Panc1 (cell line): Measurements from ENCODE around the gene ZBTB46. TPM values are rescaled to one million over a fixed set of nuclear protein-coding genes. Genes with fewer than 3 reads are reported as not detected.

ENCODE experiments used
- ATAC-seq: fragments of 200-7000 bp; cut with Tn5 transposase; 2 replicates; pipeline ENCODE4 v1.9.1; 2020; ENCODE audit warnings: mild to moderate bottlenecking, moderate library complexity
- BruUV-seq: library from RNA; stranded (reverse); fragments of 400-500 nt; replicated peaks from 2 replicates; lab custom pipeline; 2021; lab: Mats Ljungman, UMichigan
- CTCF ChIA-PET: fragments of 300-600 bp; sonication (Branson Sonifier 250); formaldehyde crosslinking; loops from one replicate; lab custom pipeline; 2022; ENCODE audit warnings: antibody characterized with exemption; lab: Charles Lee
- POLR2A ChIA-PET: fragments of 300-600 bp; sonication (Branson Sonifier 250); formaldehyde crosslinking; loops from one replicate; lab custom pipeline; 2022; ENCODE audit warnings: antibody characterized with exemption; lab: Charles Lee
- DNase-seq: peaks from one replicate; pipeline ENCODE4 v3.0.0-alpha.2; 2010; ENCODE audit warnings: low read depth, low spot score
- H3K27ac ChIP-seq: 2 replicates; pipeline ENCODE4 v1.5.1; 2011; ENCODE audit warnings: mild to moderate bottlenecking, low read length, inconsistent platforms
- H3K27me3 ChIP-seq: fragments of 200-500 bp; sonication (Bioruptor generic); 2 replicates; pipeline ENCODE4 v1.6.0; 2014; ENCODE audit warnings: low read length, inconsistent platforms; ENCODE audit not compliant: control insufficient read depth, insufficient read depth
- H3K36me3 ChIP-seq: fragments of 200-500 bp; sonication (Bioruptor generic); 2 replicates; pipeline ENCODE4 v1.5.1; 2014; ENCODE audit warnings: inconsistent platforms, mild to moderate bottlenecking, low read length, moderate library complexity; ENCODE audit not compliant: control insufficient read depth, insufficient read depth
- H3K4me1 ChIP-seq: 2 replicates; pipeline ENCODE4 v1.5.1; 2011; ENCODE audit warnings: inconsistent platforms, mild to moderate bottlenecking, low read length, moderate library complexity; ENCODE audit not compliant: control insufficient read depth, insufficient read depth
- H3K4me3 ChIP-seq, 2 experiments: 2 replicates each; pipeline ENCODE4 v1.5.1; 2011 to 2012; ENCODE audit warnings: low read depth in 2 of 2, low read length in 2 of 2, mild to moderate bottlenecking in 2 of 2, inconsistent platforms in 1 of 2, moderate library complexity in 1 of 2
- H3K9me3 ChIP-seq: fragments of 200-500 bp; sonication (Bioruptor generic); 2 replicates; pipeline ENCODE4 v1.5.1; 2014; ENCODE audit warnings: low read depth, mild to moderate bottlenecking, inconsistent platforms, low read length, moderate library complexity; ENCODE audit not compliant: control insufficient read depth, insufficient read depth
- POLR2AphosphoS5 ChIP-seq: IDR thresholded peaks from 2 replicates; pipeline ENCODE4 v1.6.1; 2012; ENCODE audit warnings: mild to moderate bottlenecking, low read depth, low read length, moderate library complexity
- SIN3A ChIP-seq: IDR thresholded peaks from 2 replicates; pipeline ENCODE4 v1.6.1; 2012; ENCODE audit warnings: low read depth, mild to moderate bottlenecking, low read length, moderate library complexity, borderline replicate concordance; ENCODE audit not compliant: insufficient read depth
- TCF7L2 ChIP-seq: IDR thresholded peaks from 2 replicates; pipeline ENCODE4 v1.6.1; 2011; ENCODE audit warnings: mild to moderate bottlenecking, low read depth, low read length, inconsistent platforms
- in situ Hi-C: cut with HindIII; loops from 2 replicates; pipeline ENCODE4 v1.10.0; 2016; ENCODE audit warnings: low sequenced_read_pairs, low pct_unique_long_range_greater_than_20kb
- intact Hi-C: fragments of 100-400 bp; cut with micrococcal nuclease; formaldehyde crosslinking; loops from one replicate; pipeline ENCODE4 v1.10.0; 2022; ENCODE audit not compliant: unreplicated experiment
- total RNA-seq: library from RNA; stranded (reverse); gene quantifications from one replicate; pipeline ENCODE4 v1.2.1, GENCODE V29; 2021; ENCODE audit not compliant: unreplicated experiment
- TF ChIP-seq, protein P1 (sequence below), 2 experiments: IDR thresholded peaks; 2 replicates each; pipeline ENCODE4 v1.6.1; 2011 to 2012; ENCODE audit warnings: low read depth in 2 of 2, control low read depth in 1 of 2, low read length in 1 of 2, mild to moderate bottlenecking in 1 of 2, moderate library complexity in 1 of 2; ENCODE audit not compliant: insufficient read depth in 1 of 2
- TF ChIP-seq, protein P2 (sequence below): fragments of 450-650 bp; IDR thresholded peaks from 2 replicates; pipeline ENCODE4 v1.5.1; 2017; ENCODE audit warnings: mild to moderate bottlenecking

The ZBTB46 gene
- total RNA-seq, 1 experiment from 2014 or later = 15.2 TPM

DNA sequence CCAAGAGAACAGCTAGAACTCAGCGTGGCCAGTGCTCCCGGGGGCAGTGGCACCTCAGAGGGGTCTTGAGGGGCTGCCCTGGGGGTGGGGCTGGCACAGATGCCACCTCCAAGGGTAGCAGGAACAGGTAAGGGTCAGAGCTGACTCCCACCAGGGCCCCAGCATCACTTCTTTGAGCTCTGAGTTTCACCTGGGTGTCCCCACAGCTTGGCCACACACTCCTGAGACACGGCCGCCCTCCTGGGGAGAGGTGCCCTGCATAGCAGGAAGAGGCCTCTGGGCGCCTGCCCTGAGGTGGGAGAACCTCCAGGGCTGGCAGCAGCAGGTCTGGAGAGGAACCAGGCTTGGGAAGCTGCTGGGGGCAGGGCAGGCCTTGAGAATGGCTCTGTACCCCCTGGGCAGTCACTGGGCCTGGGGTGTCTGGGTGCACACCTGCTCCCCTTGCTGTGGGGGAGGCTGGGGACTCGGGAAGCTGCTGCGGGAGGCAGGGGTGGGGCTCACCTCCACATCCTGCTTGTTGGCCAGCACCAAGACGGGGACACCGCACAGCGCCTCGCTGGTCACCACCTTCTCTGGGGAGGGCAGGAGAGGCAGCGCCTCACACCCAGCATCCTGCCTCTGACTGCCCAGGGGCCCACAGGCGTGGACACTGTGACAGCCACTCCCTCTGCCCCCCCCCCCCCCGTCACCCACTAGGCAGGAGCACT, 129.6 kb downstream of the ZBTB46 start:
- peaks cover 8% of the 10 kb centered on the region; the same call in 1 of the 2 replicates for H3K36me3 ChIP-seq
- no peak overlapping the region for H3K4me3 ChIP-seq
- H3K27ac ChIP-seq = peak overlapping the region; percentile 77
- DNase-seq = no peak
- H3K4me1 ChIP-seq = peaks cover 69% of the 10 kb centered on the region
- no TSS peak for BruUV-seq
- H3K27me3 ChIP-seq = no peaks in the 10 kb centered on the region
- peak; percentile 19 for ATAC-seq
- ChIA-PET CTCF (interaction anchor here (0.6 kb wide), 1 partner anchor 199 kb away, joined by 8 read pairs; no protein-coding TSS in a partner anchor), POLR2A (no interaction called here)
- intact Hi-C loops (no loop called here), in situ Hi-C loops (no loop called here)
- H3K9me3 ChIP-seq = no peaks in the 10 kb centered on the region
- TF ChIP-seq SIN3A = no peak
- no peak for TF ChIP-seq POLR2AphosphoS5
- TF ChIP-seq, protein P1, sequence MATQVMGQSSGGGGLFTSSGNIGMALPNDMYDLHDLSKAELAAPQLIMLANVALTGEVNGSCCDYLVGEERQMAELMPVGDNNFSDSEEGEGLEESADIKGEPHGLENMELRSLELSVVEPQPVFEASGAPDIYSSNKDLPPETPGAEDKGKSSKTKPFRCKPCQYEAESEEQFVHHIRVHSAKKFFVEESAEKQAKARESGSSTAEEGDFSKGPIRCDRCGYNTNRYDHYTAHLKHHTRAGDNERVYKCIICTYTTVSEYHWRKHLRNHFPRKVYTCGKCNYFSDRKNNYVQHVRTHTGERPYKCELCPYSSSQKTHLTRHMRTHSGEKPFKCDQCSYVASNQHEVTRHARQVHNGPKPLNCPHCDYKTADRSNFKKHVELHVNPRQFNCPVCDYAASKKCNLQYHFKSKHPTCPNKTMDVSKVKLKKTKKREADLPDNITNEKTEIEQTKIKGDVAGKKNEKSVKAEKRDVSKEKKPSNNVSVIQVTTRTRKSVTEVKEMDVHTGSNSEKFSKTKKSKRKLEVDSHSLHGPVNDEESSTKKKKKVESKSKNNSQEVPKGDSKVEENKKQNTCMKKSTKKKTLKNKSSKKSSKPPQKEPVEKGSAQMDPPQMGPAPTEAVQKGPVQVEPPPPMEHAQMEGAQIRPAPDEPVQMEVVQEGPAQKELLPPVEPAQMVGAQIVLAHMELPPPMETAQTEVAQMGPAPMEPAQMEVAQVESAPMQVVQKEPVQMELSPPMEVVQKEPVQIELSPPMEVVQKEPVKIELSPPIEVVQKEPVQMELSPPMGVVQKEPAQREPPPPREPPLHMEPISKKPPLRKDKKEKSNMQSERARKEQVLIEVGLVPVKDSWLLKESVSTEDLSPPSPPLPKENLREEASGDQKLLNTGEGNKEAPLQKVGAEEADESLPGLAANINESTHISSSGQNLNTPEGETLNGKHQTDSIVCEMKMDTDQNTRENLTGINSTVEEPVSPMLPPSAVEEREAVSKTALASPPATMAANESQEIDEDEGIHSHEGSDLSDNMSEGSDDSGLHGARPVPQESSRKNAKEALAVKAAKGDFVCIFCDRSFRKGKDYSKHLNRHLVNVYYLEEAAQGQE (IDR thresholded peaks at IDR 0.05; ENCODE audit: insufficient read depth in 1 of 2, low read depth in 2 of 2, low read length in 1 of 2) = no peak
- TF ChIP-seq TCF7L2 = no peak
- TF ChIP-seq, protein P2, sequence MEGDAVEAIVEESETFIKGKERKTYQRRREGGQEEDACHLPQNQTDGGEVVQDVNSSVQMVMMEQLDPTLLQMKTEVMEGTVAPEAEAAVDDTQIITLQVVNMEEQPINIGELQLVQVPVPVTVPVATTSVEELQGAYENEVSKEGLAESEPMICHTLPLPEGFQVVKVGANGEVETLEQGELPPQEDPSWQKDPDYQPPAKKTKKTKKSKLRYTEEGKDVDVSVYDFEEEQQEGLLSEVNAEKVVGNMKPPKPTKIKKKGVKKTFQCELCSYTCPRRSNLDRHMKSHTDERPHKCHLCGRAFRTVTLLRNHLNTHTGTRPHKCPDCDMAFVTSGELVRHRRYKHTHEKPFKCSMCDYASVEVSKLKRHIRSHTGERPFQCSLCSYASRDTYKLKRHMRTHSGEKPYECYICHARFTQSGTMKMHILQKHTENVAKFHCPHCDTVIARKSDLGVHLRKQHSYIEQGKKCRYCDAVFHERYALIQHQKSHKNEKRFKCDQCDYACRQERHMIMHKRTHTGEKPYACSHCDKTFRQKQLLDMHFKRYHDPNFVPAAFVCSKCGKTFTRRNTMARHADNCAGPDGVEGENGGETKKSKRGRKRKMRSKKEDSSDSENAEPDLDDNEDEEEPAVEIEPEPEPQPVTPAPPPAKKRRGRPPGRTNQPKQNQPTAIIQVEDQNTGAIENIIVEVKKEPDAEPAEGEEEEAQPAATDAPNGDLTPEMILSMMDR = no peak

DNA sequence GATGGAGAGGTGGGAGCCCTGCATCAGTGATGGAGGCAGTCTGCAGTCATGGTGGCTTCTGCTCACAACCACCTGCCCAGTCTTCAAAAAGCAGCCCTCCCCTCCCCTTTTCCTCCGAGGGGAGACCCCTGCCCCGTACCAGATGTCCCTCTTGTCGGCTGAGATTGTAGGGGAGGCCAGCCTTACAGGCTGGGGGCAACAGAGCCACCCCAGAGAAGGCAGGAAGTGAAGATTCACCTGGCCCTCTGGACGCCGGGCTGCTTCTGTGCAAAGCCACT, 130.1 kb downstream of the ZBTB46 start:
- TF ChIP-seq, protein P2 = no peak
- TF ChIP-seq SIN3A (no peak), TCF7L2 (no peak), POLR2AphosphoS5 (no peak)
- TF ChIP-seq, protein P1 (IDR thresholded peaks at IDR 0.05; ENCODE audit: insufficient read depth in 1 of 2, low read depth in 2 of 2, low read length in 1 of 2) = no peak
- no TSS peak for BruUV-seq
- Histone ChIP-seq H3K36me3 (peaks cover 4% of the 10 kb centered on the region; the same call in 1 of the 2 replicates), H3K27ac (peak overlapping the region; percentile 77), H3K4me1 (peaks cover 67% of the 10 kb centered on the region), H3K27me3 (no peaks in the 10 kb centered on the region), H3K4me3 (no peak overlapping the region), H3K9me3 (no peaks in the 10 kb centered on the region)
- CTCF ChIA-PET = interaction anchor here (0.6 kb wide), 1 partner anchor 199 kb away, joined by 8 read pairs; no protein-coding TSS in a partner anchor
- intact Hi-C loops = no loop called here
- in situ Hi-C loops = no loop called here
- no peak for DNase-seq
- no peak for ATAC-seq
- POLR2A ChIA-PET = no interaction called here
